Stimulated activated CD8-positive, alpha-beta memory T cell treated with anti-CD3 and anti-CD28 coated beads, Interleukin-4, amount 100 ng/mL, for 24 hours (primary cell): ENCODE data around the gene PRPH2.
"Not testable (repeated sequence)": the region's sequence is repeated elsewhere in the genome, so short reads cannot be mapped to it uniquely, and the experiment has no call there.

ENCODE experiments used
- DNase-seq: peaks from one replicate; pipeline ENCODE4 v3.0.0-alpha.2; 2020; ENCODE audit warnings: low read depth

PRPH2 gene

GRCh38 chr6:42696526-42697267, 25.7 kb downstream of the PRPH2 start:
- DNase-seq: no peak

GRCh38 chr6:42694586-42694985, 27.8 kb downstream of the PRPH2 start:
- no peak for DNase-seq

- no peak for DNase-seq
Measured at GRCh38 chr6:42693725-42694323, 28.6 kb downstream of the PRPH2 start.

- no peak for DNase-seq
Measured at GRCh38 chr6:42692137-42692911, 30.1 kb downstream of the PRPH2 start.

GRCh38 chr6:42690872-42691271, 31.5 kb downstream of the PRPH2 start:
- no peak for DNase-seq

- DNase-seq: no peak
Measured at GRCh38 chr6:42690151-42690702, 32.2 kb downstream of the PRPH2 start.

- DNase-seq: no peak
Measured at GRCh38 chr6:42689371-42689770, 33.0 kb downstream of the PRPH2 start.

GRCh38 chr6:42688281-42688680, 34.1 kb downstream of the PRPH2 start:
- no peak for DNase-seq

- no peak for DNase-seq
Measured at GRCh38 chr6:42679358-42679757, 43.0 kb downstream of the PRPH2 start.

GRCh38 chr6:42674780-42675179, 47.6 kb downstream of the PRPH2 start:
- no peak for DNase-seq

GRCh38 chr6:42674368-42674767, 48.0 kb downstream of the PRPH2 start:
- DNase-seq: not testable (repeated sequence)

- DNase-seq: no peak
Measured at GRCh38 chr6:42664718-42665117, 57.7 kb downstream of the PRPH2 start.

- DNase-seq: peak; percentile 64
Measured at GRCh38 chr6:42661540-42662153, 60.8 kb downstream of the PRPH2 start.

- no peak for DNase-seq
Measured at GRCh38 chr6:42659806-42660205, 62.6 kb downstream of the PRPH2 start.

GRCh38 chr6:42653851-42654250, 68.5 kb downstream of the PRPH2 start:
- DNase-seq: no peak

GRCh38 chr6:42652024-42652746, 70.2 kb downstream of the PRPH2 start:
- DNase-seq: no peak
